Sigmoid colon (tissue), 4 donors: Measurements from ENCODE around the gene PLCB1.

Experiments
- CTCF ChIP-seq, 4 experiments: fragments of 450-650 bp in 3 of 4; fragments of 200-600 bp in 1 of 4; IDR thresholded peaks; one replicate each; pipeline ENCODE4 v1.5.1; 2016 to 2019; ENCODE audit warnings: antibody characterized with exemption in 4 of 4, mild to moderate bottlenecking in 3 of 4, moderate library complexity in 2 of 4
- POLR2A ChIP-seq, 2 donors: fragments of 450-650 bp; IDR thresholded peaks; one replicate each; pipeline ENCODE4 v1.6.1; 2016; ENCODE audit warnings: antibody characterized with exemption in 2 of 2, mild to moderate bottlenecking in 2 of 2, moderate library complexity in 2 of 2
- POLR2AphosphoS5 ChIP-seq, 4 donors: sonication (generic); formaldehyde crosslinking; IDR thresholded peaks; one replicate each; pipeline ENCODE4 v1.6.1; 2017; ENCODE audit warnings: antibody characterized with exemption in 4 of 4

GRCh38 chr20:8117636-8118035 lies 14.4 kb upstream of the PLCB1 start:
- no peak for TF ChIP-seq CTCF (IDR thresholded peaks at IDR 0.05)
- TF ChIP-seq POLR2A (IDR thresholded peaks at IDR 0.05) = no peak
- TF ChIP-seq POLR2AphosphoS5 (IDR thresholded peaks at IDR 0.05) = no peak
